ENCODE measurements around the gene DHX58.

Gene DHX58

GRCh38 chr17:42138749-42139492, 26.4 kb upstream of the DHX58 start:
- H3K9me3 ChIP-seq (ENCODE audit: control insufficient read depth, low read length), result no peaks in the 10 kb centered on the region
- no peak overlapping the region for H3K4me3 ChIP-seq (ENCODE audit: extremely low read depth, insufficient read depth, low read length, poor library complexity, severe bottlenecking)
- peaks cover 27% of the 10 kb centered on the region for H3K4me1 ChIP-seq (ENCODE audit: control insufficient read depth, insufficient read depth, low read length, poor library complexity, severe bottlenecking)
- H3K36me3 ChIP-seq (ENCODE audit: control insufficient read depth, insufficient read depth, low read length), result peaks cover 70% of the 10 kb centered on the region
- H3K27ac ChIP-seq (ENCODE audit: low read depth, low read length, severe bottlenecking), result no peak overlapping the region
- WGBS, 2 experiments (ENCODE audit: insufficient coverage in 2 of 2), result 91 to 96% methylated on average over 7 of the region's 7 CpGs

- peaks cover 28% of the 10 kb centered on the region for H3K4me1 ChIP-seq (ENCODE audit: control insufficient read depth, insufficient read depth, low read length, poor library complexity, severe bottlenecking)
- no peaks in the 10 kb centered on the region for H3K9me3 ChIP-seq (ENCODE audit: control insufficient read depth, low read length)
- peaks cover 58% of the 10 kb centered on the region for H3K36me3 ChIP-seq (ENCODE audit: control insufficient read depth, insufficient read depth, low read length)
- H3K27ac ChIP-seq (ENCODE audit: low read depth, low read length, severe bottlenecking), result no peak overlapping the region
- WGBS, 2 experiments (ENCODE audit: insufficient coverage in 2 of 2), result 95 to 97% methylated on average over 2 of the region's 3 CpGs
- H3K4me3 ChIP-seq (ENCODE audit: extremely low read depth, insufficient read depth, low read length, poor library complexity, severe bottlenecking), result no peak overlapping the region
Observed at GRCh38 chr17:42136654-42137051, 24.1 kb upstream of the DHX58 start.

- H3K4me1 ChIP-seq (ENCODE audit: control insufficient read depth, insufficient read depth, low read length, poor library complexity, severe bottlenecking), result peaks cover 28% of the 10 kb centered on the region
- H3K4me3 ChIP-seq (ENCODE audit: extremely low read depth, insufficient read depth, low read length, poor library complexity, severe bottlenecking), result no peak overlapping the region
- H3K9me3 ChIP-seq (ENCODE audit: control insufficient read depth, low read length), result no peaks in the 10 kb centered on the region
- peaks cover 55% of the 10 kb centered on the region for H3K36me3 ChIP-seq (ENCODE audit: control insufficient read depth, insufficient read depth, low read length)
- H3K27ac ChIP-seq (ENCODE audit: low read depth, low read length, severe bottlenecking), result peak overlapping the region; percentile 75
- WGBS, 2 experiments (ENCODE audit: insufficient coverage in 2 of 2), result 86 to 92% methylated on average over 7 to 10 of the region's 15 CpGs
Observed at GRCh38 chr17:42135664-42136653, 23.4 kb upstream of the DHX58 start.

- peaks cover 58% of the 10 kb centered on the region for H3K36me3 ChIP-seq (ENCODE audit: control insufficient read depth, insufficient read depth, low read length)
- WGBS, 2 experiments (ENCODE audit: insufficient coverage in 2 of 2), result 98% methylated on average over 4 to 5 of the region's 6 CpGs
- H3K27ac ChIP-seq (ENCODE audit: low read depth, low read length, severe bottlenecking), result peak overlapping the region; percentile 75
- H3K4me3 ChIP-seq (ENCODE audit: extremely low read depth, insufficient read depth, low read length, poor library complexity, severe bottlenecking), result no peak overlapping the region
- H3K9me3 ChIP-seq (ENCODE audit: control insufficient read depth, low read length), result no peaks in the 10 kb centered on the region
- peaks cover 28% of the 10 kb centered on the region for H3K4me1 ChIP-seq (ENCODE audit: control insufficient read depth, insufficient read depth, low read length, poor library complexity, severe bottlenecking)
Observed at GRCh38 chr17:42135151-42135550, 22.6 kb upstream of the DHX58 start.

- Histone ChIP-seq H3K9me3 (ENCODE audit: control insufficient read depth, low read length) (no peaks in the 10 kb centered on the region), H3K36me3 (ENCODE audit: control insufficient read depth, insufficient read depth, low read length) (peaks cover 67% of the 10 kb centered on the region), H3K27ac (ENCODE audit: low read depth, low read length, severe bottlenecking) (no peak overlapping the region), H3K4me3 (ENCODE audit: extremely low read depth, insufficient read depth, low read length, poor library complexity, severe bottlenecking) (no peak overlapping the region), H3K4me1 (ENCODE audit: control insufficient read depth, insufficient read depth, low read length, poor library complexity, severe bottlenecking) (peaks cover 28% of the 10 kb centered on the region)
- 87 to 92% methylated on average over 4 of the region's 4 CpGs for WGBS, 2 experiments (ENCODE audit: insufficient coverage in 2 of 2)
Observed at GRCh38 chr17:42133461-42134041, 21.0 kb upstream of the DHX58 start.

GRCh38 chr17:42132941-42133340, 20.4 kb upstream of the DHX58 start:
- H3K4me3 ChIP-seq (ENCODE audit: extremely low read depth, insufficient read depth, low read length, poor library complexity, severe bottlenecking), result no peak overlapping the region
- H3K36me3 ChIP-seq (ENCODE audit: control insufficient read depth, insufficient read depth, low read length), result peaks cover 67% of the 10 kb centered on the region
- H3K9me3 ChIP-seq (ENCODE audit: control insufficient read depth, low read length), result no peaks in the 10 kb centered on the region
- no peak overlapping the region for H3K27ac ChIP-seq (ENCODE audit: low read depth, low read length, severe bottlenecking)
- H3K4me1 ChIP-seq (ENCODE audit: control insufficient read depth, insufficient read depth, low read length, poor library complexity, severe bottlenecking), result peaks cover 28% of the 10 kb centered on the region
- 87 to 97% methylated on average over 3 of the region's 3 CpGs for WGBS, 2 experiments (ENCODE audit: insufficient coverage in 2 of 2)

GRCh38 chr17:42131981-42132432, 19.5 kb upstream of the DHX58 start:
- Histone ChIP-seq H3K4me3 (ENCODE audit: extremely low read depth, insufficient read depth, low read length, poor library complexity, severe bottlenecking) (no peak overlapping the region), H3K4me1 (ENCODE audit: control insufficient read depth, insufficient read depth, low read length, poor library complexity, severe bottlenecking) (peaks cover 28% of the 10 kb centered on the region), H3K36me3 (ENCODE audit: control insufficient read depth, insufficient read depth, low read length) (peaks cover 72% of the 10 kb centered on the region), H3K27ac (ENCODE audit: low read depth, low read length, severe bottlenecking) (peak overlapping the region; percentile 23), H3K9me3 (ENCODE audit: control insufficient read depth, low read length) (no peaks in the 10 kb centered on the region)
- 94 to 100% methylated on average over 1 to 2 of the region's 4 CpGs for WGBS, 2 experiments (ENCODE audit: insufficient coverage in 2 of 2)

GRCh38 chr17:42131232-42131631, 18.7 kb upstream of the DHX58 start:
- Histone ChIP-seq H3K36me3 (ENCODE audit: control insufficient read depth, insufficient read depth, low read length) (peaks cover 72% of the 10 kb centered on the region), H3K27ac (ENCODE audit: low read depth, low read length, severe bottlenecking) (peak overlapping the region; percentile 55), H3K4me3 (ENCODE audit: extremely low read depth, insufficient read depth, low read length, poor library complexity, severe bottlenecking) (no peak overlapping the region), H3K9me3 (ENCODE audit: control insufficient read depth, low read length) (no peaks in the 10 kb centered on the region), H3K4me1 (ENCODE audit: control insufficient read depth, insufficient read depth, low read length, poor library complexity, severe bottlenecking) (peaks cover 26% of the 10 kb centered on the region)
- 82 to 96% methylated on average over 3 to 4 of the region's 4 CpGs for WGBS, 2 experiments (ENCODE audit: insufficient coverage in 2 of 2)

- no peaks in the 10 kb centered on the region for H3K9me3 ChIP-seq (ENCODE audit: control insufficient read depth, low read length)
- no peak overlapping the region for H3K27ac ChIP-seq (ENCODE audit: low read depth, low read length, severe bottlenecking)
- H3K36me3 ChIP-seq (ENCODE audit: control insufficient read depth, insufficient read depth, low read length), result peaks cover 76% of the 10 kb centered on the region
- H3K4me3 ChIP-seq (ENCODE audit: extremely low read depth, insufficient read depth, low read length, poor library complexity, severe bottlenecking), result no peak overlapping the region
- WGBS, 2 experiments (ENCODE audit: insufficient coverage in 2 of 2), result 91 to 98% methylated on average over 11 to 12 of the region's 16 CpGs
- H3K4me1 ChIP-seq (ENCODE audit: control insufficient read depth, insufficient read depth, low read length, poor library complexity, severe bottlenecking), result peaks cover 18% of the 10 kb centered on the region
Observed at GRCh38 chr17:42130310-42130936, 17.9 kb upstream of the DHX58 start.

All from mesodermal cell (in vitro differentiated cells).